ENCODE results near the gene RLF. TPM values are rescaled to one million over a fixed set of nuclear protein-coding genes. Genes with fewer than 3 reads are reported as not detected.

RLF gene
- total and polyA plus RNA-seq, 2 donors from 2014 or later = 3.5 to 15.8 TPM

DNA sequence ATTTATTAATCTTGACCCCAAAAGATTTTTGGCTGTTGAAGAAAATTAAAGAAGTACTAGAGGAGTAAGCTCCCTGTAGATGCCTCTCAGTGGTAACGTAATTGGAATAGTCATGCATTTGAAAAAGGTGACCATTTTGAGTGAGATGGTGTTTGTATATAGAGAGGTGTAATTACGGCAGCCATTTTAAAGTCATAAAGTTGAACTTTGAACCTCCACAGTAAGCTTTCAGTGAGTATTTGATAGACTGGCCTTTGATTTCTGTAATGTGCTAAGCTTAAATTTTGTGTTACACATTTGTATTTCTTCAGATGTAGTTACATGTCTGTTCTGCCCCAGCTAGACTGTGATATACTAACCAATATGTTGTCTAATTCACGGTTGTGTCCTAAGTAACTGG, 65.0 kb downstream of the RLF start:
- H3K36me3 ChIP-seq (ENCODE audit: control insufficient read depth in 2 of 3, insufficient read depth in 3 of 3, low read length in 3 of 3) = peaks cover 0 to 5% (median 0%) of the 10 kb centered on the region in 3 donors
- FAIRE-seq (no peak), DNase-seq (no peak)
- intact Hi-C loops (cut with DNase I) = no loop called here
- H3K27ac ChIP-seq (ENCODE audit: low read depth in 2 of 2, low read length in 2 of 2) = no peak overlapping the region
- no peaks in the 10 kb centered on the region for H3K27me3 ChIP-seq (ENCODE audit: control insufficient read depth, insufficient read depth, low read length)
- no peaks in the 10 kb centered on the region for H3K4me1 ChIP-seq (ENCODE audit: control insufficient read depth in 2 of 3, insufficient read depth in 2 of 3, low read depth in 1 of 3, low read length in 3 of 3)
- H3K9ac ChIP-seq (ENCODE audit: low read length in 3 of 3) = no peak overlapping the region
- TF ChIP-seq, protein P1, sequence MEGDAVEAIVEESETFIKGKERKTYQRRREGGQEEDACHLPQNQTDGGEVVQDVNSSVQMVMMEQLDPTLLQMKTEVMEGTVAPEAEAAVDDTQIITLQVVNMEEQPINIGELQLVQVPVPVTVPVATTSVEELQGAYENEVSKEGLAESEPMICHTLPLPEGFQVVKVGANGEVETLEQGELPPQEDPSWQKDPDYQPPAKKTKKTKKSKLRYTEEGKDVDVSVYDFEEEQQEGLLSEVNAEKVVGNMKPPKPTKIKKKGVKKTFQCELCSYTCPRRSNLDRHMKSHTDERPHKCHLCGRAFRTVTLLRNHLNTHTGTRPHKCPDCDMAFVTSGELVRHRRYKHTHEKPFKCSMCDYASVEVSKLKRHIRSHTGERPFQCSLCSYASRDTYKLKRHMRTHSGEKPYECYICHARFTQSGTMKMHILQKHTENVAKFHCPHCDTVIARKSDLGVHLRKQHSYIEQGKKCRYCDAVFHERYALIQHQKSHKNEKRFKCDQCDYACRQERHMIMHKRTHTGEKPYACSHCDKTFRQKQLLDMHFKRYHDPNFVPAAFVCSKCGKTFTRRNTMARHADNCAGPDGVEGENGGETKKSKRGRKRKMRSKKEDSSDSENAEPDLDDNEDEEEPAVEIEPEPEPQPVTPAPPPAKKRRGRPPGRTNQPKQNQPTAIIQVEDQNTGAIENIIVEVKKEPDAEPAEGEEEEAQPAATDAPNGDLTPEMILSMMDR (IDR thresholded peaks at IDR 0.05; ENCODE audit: borderline replicate concordance, extremely low read depth, insufficient read depth) = no peak
- no peaks in the 10 kb centered on the region for H3K9me3 ChIP-seq (ENCODE audit: control insufficient read depth in 2 of 3, insufficient read depth in 1 of 3, low read length in 3 of 3)
- H3K4me3 ChIP-seq (ENCODE audit: low read length in 3 of 3) = no peak overlapping the region

DNA sequence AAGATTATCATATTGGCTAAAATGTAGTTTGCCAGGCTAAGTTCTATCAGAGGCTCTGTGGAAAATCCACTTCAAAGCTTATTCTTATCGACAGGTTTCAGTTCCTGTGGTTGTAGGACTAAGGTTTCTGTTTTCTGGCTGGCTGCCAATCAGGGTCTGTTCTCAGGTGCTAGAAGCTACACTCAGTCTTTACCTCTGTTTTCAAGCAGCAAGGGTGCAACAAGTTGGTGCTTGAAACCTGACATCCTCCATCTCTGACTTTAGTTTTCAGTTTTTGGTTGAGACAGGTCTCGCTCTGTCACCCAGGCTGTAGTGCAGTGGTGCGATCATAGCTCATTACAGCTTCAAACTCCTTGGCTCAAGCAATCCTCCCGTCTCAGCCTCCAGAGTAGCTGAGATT, 71.3 kb downstream of the RLF start:
- TF ChIP-seq, protein P1 (IDR thresholded peaks at IDR 0.05; ENCODE audit: borderline replicate concordance, extremely low read depth, insufficient read depth) = no peak
- H3K4me1 ChIP-seq (ENCODE audit: control insufficient read depth in 2 of 3, insufficient read depth in 2 of 3, low read depth in 1 of 3, low read length in 3 of 3) = no peaks in the 10 kb centered on the region
- H3K27me3 ChIP-seq (ENCODE audit: control insufficient read depth, insufficient read depth, low read length) = no peaks in the 10 kb centered on the region
- no peak for DNase-seq
- intact Hi-C loops (cut with DNase I) = no loop called here
- H3K4me3 ChIP-seq (ENCODE audit: low read length in 3 of 3) = no peak overlapping the region
- H3K27ac ChIP-seq (ENCODE audit: low read depth in 2 of 2, low read length in 2 of 2) = no peak overlapping the region
- H3K9ac ChIP-seq (ENCODE audit: low read length in 3 of 3) = no peak overlapping the region
- peaks cover 10 to 15% (median 14%) of the 10 kb centered on the region in 3 donors for H3K36me3 ChIP-seq (ENCODE audit: control insufficient read depth in 2 of 3, insufficient read depth in 3 of 3, low read length in 3 of 3)
- no peak for FAIRE-seq
- H3K9me3 ChIP-seq (ENCODE audit: control insufficient read depth in 2 of 3, insufficient read depth in 1 of 3, low read length in 3 of 3) = no peaks in the 10 kb centered on the region

DNA sequence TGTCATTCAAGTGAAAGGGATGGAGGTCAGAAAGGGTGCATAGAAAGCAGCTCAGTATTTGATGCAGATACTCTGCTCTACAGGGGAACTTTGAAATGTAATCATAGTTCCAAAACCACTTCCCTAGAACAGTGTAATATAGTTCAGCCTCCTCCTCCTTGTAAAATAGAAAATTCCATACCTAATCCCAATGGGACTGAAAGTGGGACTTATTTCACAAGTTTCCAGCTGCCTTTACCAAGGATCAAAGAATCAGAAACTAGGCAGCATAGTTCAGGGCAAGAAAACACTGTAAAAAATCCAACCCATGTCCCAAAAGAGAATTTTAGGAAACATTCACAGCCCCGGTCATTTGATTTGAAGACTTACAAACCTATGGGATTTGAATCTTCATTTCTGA, 78.4 kb downstream of the RLF start:
- no peaks in the 10 kb centered on the region for H3K9me3 ChIP-seq (ENCODE audit: control insufficient read depth in 2 of 3, insufficient read depth in 1 of 3, low read length in 3 of 3)
- TF ChIP-seq, protein P1 (IDR thresholded peaks at IDR 0.05; ENCODE audit: borderline replicate concordance, extremely low read depth, insufficient read depth) = no peak
- FAIRE-seq (no peak), DNase-seq (no peak)
- H3K4me1 ChIP-seq (ENCODE audit: control insufficient read depth in 2 of 3, insufficient read depth in 2 of 3, low read depth in 1 of 3, low read length in 3 of 3) = no peaks in the 10 kb centered on the region
- no peak overlapping the region for H3K4me3 ChIP-seq (ENCODE audit: low read length in 3 of 3)
- H3K27me3 ChIP-seq (ENCODE audit: control insufficient read depth, insufficient read depth, low read length) = no peaks in the 10 kb centered on the region
- H3K36me3 ChIP-seq (ENCODE audit: control insufficient read depth in 2 of 3, insufficient read depth in 3 of 3, low read length in 3 of 3) = peaks cover 13 to 22% (median 14%) of the 10 kb centered on the region in 3 donors
- intact Hi-C loops (cut with DNase I) = no loop called here
- H3K9ac ChIP-seq (ENCODE audit: low read length in 3 of 3) = no peak overlapping the region
- H3K27ac ChIP-seq (ENCODE audit: low read depth in 2 of 2, low read length in 2 of 2) = no peak overlapping the region

DNA sequence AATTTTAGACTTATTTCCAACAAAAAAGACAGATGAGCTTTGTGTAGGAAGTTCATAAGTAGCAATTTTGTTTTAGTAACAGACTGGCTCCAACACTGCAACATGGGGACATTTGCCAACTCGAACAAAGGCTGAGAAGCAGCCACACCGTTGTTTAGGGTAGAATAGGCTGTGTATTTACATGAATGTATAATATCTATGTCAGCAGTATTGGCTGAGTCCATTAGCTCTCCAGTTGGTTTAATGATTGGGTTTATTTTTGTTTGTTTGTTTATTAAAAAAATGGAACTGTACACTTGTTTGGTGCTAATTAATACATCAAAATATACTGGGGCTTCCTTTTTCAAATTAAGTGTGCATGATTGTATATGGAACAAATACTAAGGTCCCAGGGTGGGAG, 79.2 kb downstream of the RLF start:
- Histone ChIP-seq H3K4me1 (ENCODE audit: control insufficient read depth in 2 of 3, insufficient read depth in 2 of 3, low read depth in 1 of 3, low read length in 3 of 3) (no peaks in the 10 kb centered on the region), H3K9ac (ENCODE audit: low read length in 3 of 3) (no peak overlapping the region), H3K4me3 (ENCODE audit: low read length in 3 of 3) (no peak overlapping the region), H3K27me3 (ENCODE audit: control insufficient read depth, insufficient read depth, low read length) (no peaks in the 10 kb centered on the region), H3K27ac (ENCODE audit: low read depth in 2 of 2, low read length in 2 of 2) (no peak overlapping the region), H3K9me3 (ENCODE audit: control insufficient read depth in 2 of 3, insufficient read depth in 1 of 3, low read length in 3 of 3) (no peaks in the 10 kb centered on the region), H3K36me3 (ENCODE audit: control insufficient read depth in 2 of 3, insufficient read depth in 3 of 3, low read length in 3 of 3) (peaks cover 13 to 22% (median 14%) of the 10 kb centered on the region in 3 donors)
- DNase-seq (no peak), FAIRE-seq (no peak)
- intact Hi-C loops (cut with DNase I) = no loop called here
- TF ChIP-seq, protein P1 (IDR thresholded peaks at IDR 0.05; ENCODE audit: borderline replicate concordance, extremely low read depth, insufficient read depth) = no peak
